ENCODE data around the gene CYP2W1.

The CYP2W1 gene

GRCh38 chr7:962401-963081, 20.4 kb upstream of the CYP2W1 start:
- DNase-seq (ENCODE audit: low read depth), result no peak
- no peak for TF ChIP-seq CTCF (IDR thresholded peaks at IDR 0.05; ENCODE audit: low read depth, low read length, missing control alignments)
- H3K4me3 ChIP-seq (ENCODE audit: low read depth, low read length), result no peak overlapping the region
- in situ Hi-C loops (cut with HindIII; ENCODE audit: low sequenced_read_pairs), result loop anchor here (25.0 kb wide), 1 partner anchor 175 kb away; no protein-coding TSS in a partner anchor

- no peak overlapping the region for H3K4me3 ChIP-seq (ENCODE audit: low read depth, low read length)
- in situ Hi-C loops (cut with HindIII; ENCODE audit: low sequenced_read_pairs), result loop anchor here (25.0 kb wide), 1 partner anchor 176 kb away; no protein-coding TSS in a partner anchor
- no peak for DNase-seq (ENCODE audit: low read depth)
- no peak for TF ChIP-seq CTCF (IDR thresholded peaks at IDR 0.05; ENCODE audit: low read depth, low read length, missing control alignments)
Measured at GRCh38 chr7:963236-964078, 19.5 kb upstream of the CYP2W1 start.

GRCh38 chr7:964401-965231, 18.4 kb upstream of the CYP2W1 start:
- in situ Hi-C loops (cut with HindIII; ENCODE audit: low sequenced_read_pairs), result loop anchor here (25.0 kb wide), 1 partner anchor 177 kb away; no protein-coding TSS in a partner anchor
- DNase-seq (ENCODE audit: low read depth), result peak; percentile 41
- no peak overlapping the region for H3K4me3 ChIP-seq (ENCODE audit: low read depth, low read length)
- peak; percentile 49 for TF ChIP-seq CTCF (IDR thresholded peaks at IDR 0.05; ENCODE audit: low read depth, low read length, missing control alignments)

GRCh38 chr7:966291-967069, 16.5 kb upstream of the CYP2W1 start:
- in situ Hi-C loops (cut with HindIII; ENCODE audit: low sequenced_read_pairs), result loop anchor here (25.0 kb wide), 1 partner anchor 179 kb away; no protein-coding TSS in a partner anchor
- no peak for DNase-seq (ENCODE audit: low read depth)
- TF ChIP-seq CTCF (IDR thresholded peaks at IDR 0.05; ENCODE audit: low read depth, low read length, missing control alignments), result no peak
- no peak overlapping the region for H3K4me3 ChIP-seq (ENCODE audit: low read depth, low read length)

- DNase-seq (ENCODE audit: low read depth), result no peak
- TF ChIP-seq CTCF (IDR thresholded peaks at IDR 0.05; ENCODE audit: low read depth, low read length, missing control alignments), result no peak
- no peak overlapping the region for H3K4me3 ChIP-seq (ENCODE audit: low read depth, low read length)
- in situ Hi-C loops (cut with HindIII; ENCODE audit: low sequenced_read_pairs), result loop anchor here (25.0 kb wide), 1 partner anchor 180 kb away; no protein-coding TSS in a partner anchor
Measured at GRCh38 chr7:967361-968082, 15.5 kb upstream of the CYP2W1 start.

All from astrocyte of the cerebellum (primary cell).